Measurements from ENCODE around the gene SNRPA. TPM values are rescaled to one million over a fixed set of nuclear protein-coding genes. Genes with fewer than 3 reads are reported as not detected.
A peak's percentile ranks its signal among the peaks of the same experiment; 100 is the strongest.
"Not testable (repeated sequence)": the region's sequence is repeated elsewhere in the genome, so short reads cannot be mapped to it uniquely, and the experiment has no call there.

Gene SNRPA
- total and polyA plus RNA-seq, 2 of the 8 experiments (the other 6 are each of a cell fraction or from before 2014, with no cell fraction given) = 201 to 202 TPM

DNA sequence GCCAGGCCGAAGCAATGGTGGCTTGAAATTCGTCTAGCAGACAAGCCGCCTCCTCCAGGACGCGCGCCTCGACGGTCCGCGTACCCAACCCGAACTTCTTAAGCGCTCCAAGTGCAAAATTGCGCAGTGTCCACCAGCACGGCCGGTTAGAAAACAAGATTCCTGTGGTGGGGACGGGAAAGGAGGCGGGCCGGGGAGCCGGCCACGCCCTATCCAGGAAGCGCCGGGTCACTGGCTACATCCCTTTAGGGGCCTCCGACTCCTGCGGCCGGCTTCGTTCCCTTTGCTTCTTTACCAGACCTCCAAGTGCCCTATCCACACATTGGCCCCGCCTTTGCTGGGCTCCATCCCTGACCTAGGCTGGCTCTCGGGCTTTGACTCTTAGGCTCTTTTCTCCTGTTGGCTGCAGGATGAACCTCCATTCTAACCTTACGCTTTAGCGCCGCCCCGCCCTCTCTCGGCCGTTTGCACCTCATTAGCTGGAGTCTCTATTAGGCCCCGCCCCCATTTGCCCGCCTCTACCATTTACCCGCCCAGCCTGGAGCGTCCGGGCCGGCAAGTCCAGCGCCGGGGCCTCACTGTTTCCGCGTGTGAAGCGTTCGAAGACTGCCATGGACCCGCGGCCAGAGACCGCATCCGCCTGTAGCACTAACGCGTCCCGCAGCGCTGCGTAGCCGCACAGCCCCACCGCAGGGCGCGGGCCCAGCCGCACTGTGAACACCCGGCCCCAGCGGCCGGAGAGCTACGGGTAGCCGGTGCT, 59.8 kb downstream of the SNRPA start:
- H3K4me2 ChIP-seq (ENCODE audit: insufficient read depth in 1 of 2, low read depth in 2 of 2, low read length in 2 of 2) = peak overlapping the region; percentile 86 to 94
- H3K14ac ChIP-seq (ENCODE audit: insufficient read length); H3K56ac ChIP-seq (replicated peaks; ENCODE audit: insufficient read length, low read depth, low read length); H4K91ac ChIP-seq (replicated peaks; ENCODE audit: insufficient read length, low read length); H3K9me3 ChIP-seq (ENCODE audit: insufficient read depth in 2 of 2, low read depth in 1 of 2, low read length in 1 of 2); H3K27me3 ChIP-seq (replicated peaks in 1 of 4; ENCODE audit: control insufficient read depth in 3 of 4, extremely low read depth in 1 of 4, insufficient read depth in 3 of 4, low read length in 3 of 4); H3K23ac ChIP-seq (ENCODE audit: insufficient read length); H2BK12ac ChIP-seq (ENCODE audit: low read depth, low read length); H2BK20ac ChIP-seq (ENCODE audit: low read length); H2BK15ac ChIP-seq (ENCODE audit: low read length); H3K79me1 ChIP-seq (ENCODE audit: low read depth, low read length); H4K5ac ChIP-seq (ENCODE audit: insufficient read length, low read depth, low read length); CTCF ChIA-PET (ENCODE audit: partially characterized antibody); H2BK120ac ChIP-seq (replicated peaks; ENCODE audit: low read depth, low read length); H2BK5ac ChIP-seq (ENCODE audit: low read depth, low read length); H2AK5ac ChIP-seq (ENCODE audit: low read depth, low read length); H4K8ac ChIP-seq (ENCODE audit: extremely low read depth, insufficient read depth, low read length); H3K4ac ChIP-seq (replicated peaks; ENCODE audit: insufficient read length, low read depth, low read length); H3K18ac ChIP-seq (ENCODE audit: extremely low read depth, low read length): not testable (repeated sequence)
- H3K4me3 ChIP-seq (ENCODE audit: extremely low read depth in 1 of 4, insufficient read depth in 2 of 4, low read depth in 3 of 4, low read length in 4 of 4) = peak overlapping the region; percentile 34 to 65 (median 46)
- DNase-seq (ENCODE audit: low read depth in 1 of 2, low spot score in 2 of 2) (peak in 1 of 2 experiments; percentile 88), FAIRE-seq (peak; percentile 77)
- POLR2A ChIA-PET (ENCODE audit: partially characterized antibody) = interaction anchor here (0.7 to 2.1 kb wide), 7 partner anchors 9 to 416 kb away, joined by 3 to 11 read pairs (median 5); partner anchors contain the start of genes EGLN2 and RAB4B
- H3K27ac ChIP-seq (ENCODE audit: low read depth, low read length) = peak overlapping the region; percentile 51; the same call in 1 of the 2 replicates
- peaks cover 6 to 29% (median 15%) of the 10 kb centered on the region in 4 experiments for H3K4me1 ChIP-seq (replicated peaks in 1 of 4; ENCODE audit: control insufficient read depth in 3 of 4, insufficient read depth in 4 of 4, low read length in 3 of 4)
- H3K9ac ChIP-seq (replicated peaks in 1 of 4; ENCODE audit: extremely low read depth in 1 of 4, low read depth in 3 of 4, low read length in 3 of 4) = peak overlapping the region in 1 of 4 experiments; percentile 39; a peak in 3 of 7 replicates
- TF ChIP-seq POLR2A (IDR thresholded peaks at IDR 0.05; ENCODE audit: control extremely low read depth in 1 of 2, low read depth in 2 of 2, low read length in 2 of 2) (peak in 1 of 2 experiments; percentile 57; a peak in 2 of 3 replicates), TBP (IDR thresholded peaks at IDR 0.05; ENCODE audit: low read depth, low read length) (peak; percentile 25; the same call in 1 of the 2 replicates), KDM4A (IDR thresholded peaks at IDR 0.05; ENCODE audit: low read depth, low read length, severe bottlenecking) (peak; percentile 54), TAF1 (IDR thresholded peaks at IDR 0.05; ENCODE audit: low read depth, low read length) (peak; percentile 20; the same call in 1 of the 2 replicates), PHF8 (conservative IDR thresholded peaks at IDR 0.05; ENCODE audit: low read depth, low read length) (0 out of 2 replicates have a peak, but pooled peaks have one; percentile 4)
- TF ChIP-seq, protein P1, sequence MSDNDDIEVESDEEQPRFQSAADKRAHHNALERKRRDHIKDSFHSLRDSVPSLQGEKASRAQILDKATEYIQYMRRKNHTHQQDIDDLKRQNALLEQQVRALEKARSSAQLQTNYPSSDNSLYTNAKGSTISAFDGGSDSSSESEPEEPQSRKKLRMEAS (IDR thresholded peaks at IDR 0.05) = peak; percentile 57; the same call in 1 of the 2 replicates
- TF ChIP-seq, protein P2, sequence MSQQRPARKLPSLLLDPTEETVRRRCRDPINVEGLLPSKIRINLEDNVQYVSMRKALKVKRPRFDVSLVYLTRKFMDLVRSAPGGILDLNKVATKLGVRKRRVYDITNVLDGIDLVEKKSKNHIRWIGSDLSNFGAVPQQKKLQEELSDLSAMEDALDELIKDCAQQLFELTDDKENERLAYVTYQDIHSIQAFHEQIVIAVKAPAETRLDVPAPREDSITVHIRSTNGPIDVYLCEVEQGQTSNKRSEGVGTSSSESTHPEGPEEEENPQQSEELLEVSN (IDR thresholded peaks at IDR 0.05) = peak; percentile 66
- 0 out of 2 replicates have a peak overlapping the region, but pooled peaks have one; percentile 37 for H2AFZ ChIP-seq (ENCODE audit: low read length)
- WGBS, 2 experiments (ENCODE audit: extremely low coverage in 1 of 2, insufficient coverage in 1 of 2, insufficient read length in 1 of 2, insufficient replicate concordance in 2 of 2, low coverage in 1 of 2, low lambda C conversion rate in 2 of 2, missing lambda C conversion rate in 1 of 2) = 1% methylated on average over 19 of the region's 65 CpGs; no CpG with 5 or more reads in 1 of the 2 experiments
- H4K20me1 ChIP-seq (replicated peaks in 1 of 2; ENCODE audit: control insufficient read depth in 1 of 2, insufficient read depth in 2 of 2, low read length in 2 of 2) = peaks cover 19 to 24% of the 10 kb centered on the region in 2 experiments
- peaks cover 3 to 18% (median 13%) of the 10 kb centered on the region in 4 experiments; a peak in 6 of 8 replicates for H3K36me3 ChIP-seq (ENCODE audit: control insufficient read depth in 2 of 4, insufficient read depth in 4 of 4, low read length in 3 of 4)
- H3K23me2 ChIP-seq (ENCODE audit: low read depth, low read length) = peaks cover 12% of the 10 kb centered on the region; the same call in 1 of the 2 replicates
- H3K79me2 ChIP-seq (ENCODE audit: control insufficient read depth in 1 of 2, insufficient read depth in 2 of 2, low read length in 2 of 2) = peaks cover 0 to 15% of the 10 kb centered on the region in 2 experiments; a peak in 1 of 4 replicates

All from H1 (cell line).